GM12878 (cell line): Measurements from ENCODE around the gene IQSEC2. TPM values are rescaled to one million over a fixed set of nuclear protein-coding genes. Genes with fewer than 3 reads are reported as not detected.

Experiments used
- ATAC-seq: fragments of 200-7000 bp; cut with Tn5 transposase; 3 replicates; pipeline ENCODE4 v1.9.1; 2020; ENCODE audit warnings: mild to moderate bottlenecking, moderate library complexity
- BruUV-seq: library from RNA; stranded (reverse); fragments of 400-500 nt; replicated peaks from 2 replicates; lab custom pipeline; 2021; lab: Mats Ljungman, UMichigan
- CTCF ChIA-PET: fragments of 300-600 bp; sonication (Branson Sonifier 250); formaldehyde crosslinking; extraction: SDS; loops from one replicate; lab custom pipeline; 2021; ENCODE audit warnings: inconsistent platforms; lab: Yijun Ruan, JAX
- POLR2A ChIA-PET: fragments of 350-600 bp; formaldehyde crosslinking; extraction: SDS; loops from one replicate; lab custom pipeline; 2021; ENCODE audit warnings: inconsistent platforms; lab: Charles Lee
- RAD21 ChIA-PET: fragments of 300-600 bp; sonication (Branson Sonifier 250); formaldehyde crosslinking; loops from one replicate; lab custom pipeline; 2023; ENCODE audit warnings: antibody characterized with exemption; ENCODE audit not compliant: unreplicated experiment; lab: Charles Lee
- SMC1A ChIA-PET: fragments of 300-600 bp; sonication (Branson Sonifier 250); formaldehyde crosslinking; loops from one replicate; lab custom pipeline; 2023; ENCODE audit not compliant: unreplicated experiment, uncharacterized antibody; lab: Charles Lee
- DNase-seq: peaks from one replicate; pipeline ENCODE4 v3.0.0-alpha.2; 2011; ENCODE audit warnings: low read depth, low spot score
- FAIRE-seq: peaks from 3 replicates; lab custom pipeline; 2011; peaks lifted over from hg19 to GRCh38; lab: Jason Lieb, UNC
- H2AFZ ChIP-seq: 2 replicates; pipeline ENCODE4 v1.6.0; 2011; ENCODE audit warnings: low read depth, low read length, control low read depth; ENCODE audit not compliant: control insufficient read depth
- H3K27ac ChIP-seq: 2 replicates; pipeline ENCODE4 v1.5.1; 2011; ENCODE audit warnings: control low read depth; ENCODE audit not compliant: control insufficient read depth, insufficient read depth
- H3K27me3 ChIP-seq, 2 experiments: replicated peaks in 1 of 2; 2 replicates each; pipeline versions ENCODE4 v1.6.0 to v1.6.1; 2011; ENCODE audit warnings: low read length in 1 of 2; ENCODE audit not compliant: control insufficient read depth in 2 of 2, insufficient read depth in 2 of 2
- H3K36me3 ChIP-seq, 2 experiments: 2 replicates each; pipeline ENCODE4 v1.5.1; 2011; ENCODE audit warnings: low read length in 1 of 2; ENCODE audit not compliant: control insufficient read depth in 2 of 2, insufficient read depth in 2 of 2
- H3K4me1 ChIP-seq: 2 replicates; pipeline ENCODE4 v1.6.1; 2011; ENCODE audit warnings: mild to moderate bottlenecking, low read length, moderate library complexity, mixed read lengths; ENCODE audit not compliant: control insufficient read depth, insufficient read depth
- H3K4me2 ChIP-seq: 2 replicates; pipeline ENCODE4 v1.6.0; 2011; ENCODE audit warnings: control low read depth; ENCODE audit not compliant: control insufficient read depth, insufficient read depth
- H3K4me3 ChIP-seq: fragments of 200-600 bp; sonication (generic); 2 replicates; pipeline ENCODE4 v1.5.1; 2016
- H3K79me2 ChIP-seq: 2 replicates; pipeline ENCODE4 v1.6.0; 2011; ENCODE audit warnings: low read length; ENCODE audit not compliant: control insufficient read depth, insufficient read depth
- H3K9ac ChIP-seq: 2 replicates; pipeline ENCODE4 v1.8.0; 2011; ENCODE audit warnings: low read length, control low read depth, mixed read lengths; ENCODE audit not compliant: control insufficient read depth, insufficient read depth
- H3K9me3 ChIP-seq: replicated peaks from 3 replicates; pipeline ENCODE4 v1.5.1; 2011; ENCODE audit warnings: mild to moderate bottlenecking, low read length; ENCODE audit not compliant: control insufficient read depth, insufficient read depth
- H4K20me1 ChIP-seq: 2 replicates; pipeline ENCODE4 v1.6.0; 2011; ENCODE audit not compliant: control insufficient read depth, insufficient read depth
- ATF7 ChIP-seq: fragments of 450-650 bp; IDR thresholded peaks from 2 replicates; pipeline ENCODE4 v1.6.1; 2016; ENCODE audit warnings: low read depth, mild to moderate bottlenecking
- CREB1 ChIP-seq: IDR thresholded peaks from 2 replicates; pipeline ENCODE4 v1.6.1; 2012; ENCODE audit warnings: low read depth, mild to moderate bottlenecking, inconsistent platforms
- HCFC1 ChIP-seq: fragments of 150-350 bp; IDR thresholded peaks from 2 replicates; pipeline ENCODE4 v1.6.1; 2014; ENCODE audit warnings: low read length
- IRF3 ChIP-seq: fragments of 450-650 bp; IDR thresholded peaks from 2 replicates; pipeline ENCODE4 v1.6.1; 2014; ENCODE audit warnings: mild to moderate bottlenecking
- JUNB ChIP-seq: IDR thresholded peaks from 2 replicates; pipeline ENCODE4 v1.6.1; 2016; ENCODE audit warnings: antibody characterized with exemption, mild to moderate bottlenecking
- MTA3 ChIP-seq: IDR thresholded peaks from 2 replicates; pipeline ENCODE4 v1.6.1; 2012; ENCODE audit warnings: low read length, inconsistent platforms, borderline replicate concordance
- NR2C1 ChIP-seq: fragments of 450-650 bp; IDR thresholded peaks from 2 replicates; pipeline ENCODE4 v1.6.1; 2017; ENCODE audit warnings: antibody characterized with exemption, mild to moderate bottlenecking, moderate library complexity
- PML ChIP-seq: IDR thresholded peaks from 2 replicates; pipeline ENCODE4 v1.6.1; 2012; ENCODE audit warnings: low read length, inconsistent platforms
- SIX5 ChIP-seq: IDR thresholded peaks from 2 replicates; pipeline ENCODE4 v1.6.1; 2011; ENCODE audit warnings: mild to moderate bottlenecking, low read depth, low read length, moderate library complexity; ENCODE audit not compliant: severe bottlenecking
- SMARCA5 ChIP-seq: fragments of 450-650 bp; IDR thresholded peaks from 2 replicates; pipeline ENCODE4 v1.6.1; 2017; ENCODE audit warnings: mild to moderate bottlenecking
- SREBF1 ChIP-seq: IDR thresholded peaks from 2 replicates; pipeline ENCODE4 v1.6.1; 2012; ENCODE audit warnings: mild to moderate bottlenecking, low read length
- ZNF622 ChIP-seq: fragments of 450-650 bp; IDR thresholded peaks from 2 replicates; pipeline ENCODE4 v1.6.1; 2017; ENCODE audit warnings: mild to moderate bottlenecking, inconsistent platforms
- ZZZ3 ChIP-seq: IDR thresholded peaks from 2 replicates; pipeline ENCODE4 v1.6.1; 2011; ENCODE audit warnings: low read depth; ENCODE audit not compliant: control insufficient read depth, insufficient read length
- WGBS: methylation state at CpG from one replicate; pipeline ENCODE4 v1.1.6; 2016; ENCODE audit warnings: low lambda C conversion rate; ENCODE audit not compliant: insufficient replicate concordance, insufficient coverage; ENCODE audit errors: missing lambda C conversion rate; 5-methylcytosine and 5-hydroxymethylcytosine counted together
- in situ Hi-C: fragments of 300-500 bp; cut with MboI; formaldehyde crosslinking; loops from 9 replicates; pipeline ENCODE4 v1.14.3; 2018; ENCODE audit warnings: mixed read lengths
- intact Hi-C: fragments of 100-400 bp; cut with micrococcal nuclease; formaldehyde crosslinking; loops from one replicate; pipeline ENCODE4 v1.14.2; 2022; ENCODE audit not compliant: unreplicated experiment
- polyA plus RNA-seq, 11 experiments: library from polyadenylated mRNA; depleted of rRNA in 4 of 11; unstranded in 6 of 11; stranded (reverse) in 5 of 11; fragments of >200 nt; fragmentation: Nextera tagmentation in 4 of 11; fragmentation: Illumina TruSeq in 1 of 11; extraction: Ambion mirVana in 4 of 11; extraction: Trizol in 1 of 11; gene quantifications; 1 replicate in 1 of 11; 2 replicates in 10 of 11; pipeline versions ENCODE4 v1.2.1 to v1.2.3, GENCODE V29; 2011 to 2016; ENCODE audit warnings: inconsistent platforms in 2 of 11, missing spikeins in 2 of 11, low read depth in 1 of 11
- total RNA-seq, 4 experiments: library from RNA; depleted of rRNA in 3 of 4; stranded (reverse); fragments of >200 nt in 3 of 4; fragmentation: Illumina TruSeq in 1 of 4; extraction: Trizol in 1 of 4; gene quantifications; 2 replicates each; pipeline versions ENCODE4 v1.2.1 to v1.2.3, GENCODE V29; 2013 to 2021
- TF ChIP-seq, protein P1 (sequence below): fragments of 450-650 bp; IDR thresholded peaks from 2 replicates; pipeline ENCODE4 v1.6.1; 2017; ENCODE audit warnings: low read depth, mild to moderate bottlenecking, moderate library complexity
- TF ChIP-seq, protein P2 (sequence below): IDR thresholded peaks from 2 replicates; pipeline ENCODE4 v1.6.1; 2011; ENCODE audit warnings: low read depth, mild to moderate bottlenecking, low read length, moderate library complexity, borderline replicate concordance; ENCODE audit errors: extremely low read depth

The IQSEC2 gene
- total and polyA plus RNA-seq, 10 of the 15 experiments (the other 5 are each of a cell fraction or from before 2014, with no cell fraction given), result 0.01 to 0.23 (median 0.04) TPM; not detected in 3

DNA sequence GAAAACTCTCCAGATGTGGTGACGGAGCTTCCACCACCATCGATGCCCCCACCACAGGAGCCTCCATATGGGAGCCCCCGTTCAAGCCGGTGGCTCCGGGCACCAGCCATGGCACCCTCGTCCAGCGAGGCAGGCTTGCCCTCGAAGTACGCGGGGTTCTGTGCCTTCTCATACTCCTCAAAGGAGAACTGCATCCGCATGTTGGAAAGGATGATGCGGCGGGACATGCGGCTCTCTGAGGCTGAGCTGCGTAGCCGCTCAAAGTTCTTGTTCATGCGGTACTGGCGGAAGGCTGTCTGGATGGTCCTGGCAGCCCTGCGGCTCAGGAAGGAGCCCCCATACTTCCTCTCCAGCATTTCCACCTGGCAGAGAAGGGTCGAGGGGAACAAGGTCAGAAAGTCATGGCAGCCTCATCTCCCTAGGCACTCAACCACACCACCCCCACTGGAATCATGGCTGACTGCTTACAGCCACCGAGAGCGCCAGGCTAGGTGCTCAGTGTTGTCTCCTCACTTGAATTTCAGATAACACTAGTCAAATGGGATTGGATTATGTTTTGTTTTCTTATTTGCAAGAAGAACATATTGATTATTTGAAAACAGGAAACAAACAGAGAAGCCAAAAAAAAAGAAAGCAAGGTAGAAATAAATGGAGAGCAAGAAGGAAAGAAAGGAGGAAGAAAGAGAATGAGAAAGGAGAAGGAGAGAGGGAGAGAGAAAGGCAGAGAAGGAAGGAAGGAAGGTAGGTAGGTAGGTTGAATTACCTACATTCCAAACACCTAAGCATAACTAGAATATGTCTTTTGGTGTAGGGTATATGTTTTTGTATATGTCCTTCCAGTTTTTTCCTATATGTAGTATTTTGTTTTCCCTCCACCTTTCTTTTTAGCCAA lies 26.6 kb downstream of the IQSEC2 start (continued):
- no peak for TF ChIP-seq HCFC1
- no peak for TF ChIP-seq NR2C1
- TF ChIP-seq ATF7, result no peak
- TF ChIP-seq PML, result no peak
- TF ChIP-seq CREB1, result no peak
- no peak for TF ChIP-seq SMARCA5

GRCh38 chrX:53253293-53254020 lies 27.9 kb downstream of the IQSEC2 start:
- Histone ChIP-seq H3K9ac (no peak overlapping the region), H3K79me2 (no peaks in the 10 kb centered on the region), H3K27me3 (no peaks in the 10 kb centered on the region; a peak in 1 of 4 replicates), H3K4me2 (no peak overlapping the region), H3K4me3 (no peak overlapping the region), H3K4me1 (no peaks in the 10 kb centered on the region), H4K20me1 (no peaks in the 10 kb centered on the region), H3K27ac (no peak overlapping the region), H3K9me3 (no peaks in the 10 kb centered on the region), H2AFZ (no peak overlapping the region)
- DNase-seq (no peak), FAIRE-seq (no peak)
- ChIA-PET SMC1A (interaction anchor here (1.5 kb wide), 1 partner anchor 33 kb away, joined by 3 read pairs; no protein-coding TSS in a partner anchor), RAD21 (no interaction called here), POLR2A (no interaction called here), CTCF (interaction anchor here (1.0 to 1.8 kb wide), 3 partner anchors 9 to 33 kb away, joined by 3 to 6 read pairs (median 4); no protein-coding TSS in a partner anchor)
- 54% methylated on average over 3 of the region's 3 CpGs for WGBS
- BruUV-seq, result no TSS peak
- intact Hi-C loops, result no loop called here
- TF ChIP-seq SIX5 (no peak), ZNF622 (no peak), MTA3 (no peak), SREBF1 (no peak), ZZZ3 (no peak), ATF7 (no peak), JUNB (no peak), IRF3 (no peak)
- TF ChIP-seq, protein P1, sequence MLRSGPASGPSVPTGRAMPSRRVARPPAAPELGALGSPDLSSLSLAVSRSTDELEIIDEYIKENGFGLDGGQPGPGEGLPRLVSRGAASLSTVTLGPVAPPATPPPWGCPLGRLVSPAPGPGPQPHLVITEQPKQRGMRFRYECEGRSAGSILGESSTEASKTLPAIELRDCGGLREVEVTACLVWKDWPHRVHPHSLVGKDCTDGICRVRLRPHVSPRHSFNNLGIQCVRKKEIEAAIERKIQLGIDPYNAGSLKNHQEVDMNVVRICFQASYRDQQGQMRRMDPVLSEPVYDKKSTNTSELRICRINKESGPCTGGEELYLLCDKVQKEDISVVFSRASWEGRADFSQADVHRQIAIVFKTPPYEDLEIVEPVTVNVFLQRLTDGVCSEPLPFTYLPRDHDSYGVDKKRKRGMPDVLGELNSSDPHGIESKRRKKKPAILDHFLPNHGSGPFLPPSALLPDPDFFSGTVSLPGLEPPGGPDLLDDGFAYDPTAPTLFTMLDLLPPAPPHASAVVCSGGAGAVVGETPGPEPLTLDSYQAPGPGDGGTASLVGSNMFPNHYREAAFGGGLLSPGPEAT, result no peak
- TF ChIP-seq, protein P2, sequence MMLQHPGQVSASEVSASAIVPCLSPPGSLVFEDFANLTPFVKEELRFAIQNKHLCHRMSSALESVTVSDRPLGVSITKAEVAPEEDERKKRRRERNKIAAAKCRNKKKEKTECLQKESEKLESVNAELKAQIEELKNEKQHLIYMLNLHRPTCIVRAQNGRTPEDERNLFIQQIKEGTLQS, result no peak
- TF ChIP-seq, all 136 proteins: peak for 0
- ATAC-seq, result no peak
- in situ Hi-C loops, result no loop called here
- H3K36me3 ChIP-seq, result no peaks in the 10 kb centered on the region
